GM12875 (cell line): ENCODE data around the gene BCL11B.

Source experiments
- H3K4me3 ChIP-seq: one replicate; pipeline ENCODE4 v1.5.1; 2011; ENCODE audit warnings: low read depth, low read length, control low read depth
- CTCF ChIP-seq: IDR thresholded peaks from 2 replicates; pipeline ENCODE4 v1.5.1; 2011; ENCODE audit warnings: low read depth, mild to moderate bottlenecking, control low read depth, inconsistent platforms, low read length, moderate library complexity, borderline replicate concordance; ENCODE audit not compliant: insufficient read depth

Gene BCL11B

GRCh38 chr14:99164712-99165111 is 107.3 kb downstream of the BCL11B start:
- TF ChIP-seq CTCF, result no peak
- H3K4me3 ChIP-seq, result no peak overlapping the region

GRCh38 chr14:99163446-99163845 is 108.6 kb downstream of the BCL11B start:
- no peak overlapping the region for H3K4me3 ChIP-seq
- TF ChIP-seq CTCF, result no peak

- no peak for TF ChIP-seq CTCF
- no peak overlapping the region for H3K4me3 ChIP-seq
Measured at GRCh38 chr14:99159341-99160340, 112.4 kb downstream of the BCL11B start.

GRCh38 chr14:99158646-99159165 is 113.3 kb downstream of the BCL11B start:
- TF ChIP-seq CTCF, result no peak
- H3K4me3 ChIP-seq, result no peak overlapping the region

- no peak for TF ChIP-seq CTCF
- no peak overlapping the region for H3K4me3 ChIP-seq
Measured at GRCh38 chr14:99158150-99158549, 113.8 kb downstream of the BCL11B start.

- no peak for TF ChIP-seq CTCF
- no peak overlapping the region for H3K4me3 ChIP-seq
Measured at GRCh38 chr14:99157676-99158075, 114.3 kb downstream of the BCL11B start.

GRCh38 chr14:99157246-99157645 is 114.8 kb downstream of the BCL11B start:
- no peak overlapping the region for H3K4me3 ChIP-seq
- TF ChIP-seq CTCF, result no peak
